ENCODE measurements around the gene DAPP1.

DNA sequence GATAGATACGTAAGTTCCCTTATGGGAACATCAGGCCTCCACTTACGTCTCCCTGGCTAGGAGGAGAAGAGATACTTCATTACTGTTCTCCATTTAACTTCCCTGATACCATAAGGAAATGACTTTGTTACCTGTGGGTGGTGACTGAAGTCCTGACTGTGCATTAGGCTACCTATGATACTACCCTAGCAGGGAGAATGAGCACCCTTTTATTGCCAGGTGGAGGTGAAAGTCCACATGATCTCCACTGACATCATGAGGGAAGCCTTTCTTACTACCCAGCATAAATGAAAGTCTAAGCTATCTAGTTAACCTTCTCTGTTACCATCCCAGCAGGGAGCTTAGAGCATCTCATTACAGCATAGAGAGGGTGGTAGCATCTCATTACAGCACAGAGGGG lies 102.0 kb downstream of the DAPP1 start:
- TF ChIP-seq YY1 (IDR thresholded peaks at IDR 0.05; ENCODE audit: low read depth) (no peak), EP300 (IDR thresholded peaks at IDR 0.05; ENCODE audit: borderline replicate concordance) (no peak), CREB1 (IDR thresholded peaks at IDR 0.05; ENCODE audit: low read depth) (no peak)
- TF ChIP-seq, protein P1, sequence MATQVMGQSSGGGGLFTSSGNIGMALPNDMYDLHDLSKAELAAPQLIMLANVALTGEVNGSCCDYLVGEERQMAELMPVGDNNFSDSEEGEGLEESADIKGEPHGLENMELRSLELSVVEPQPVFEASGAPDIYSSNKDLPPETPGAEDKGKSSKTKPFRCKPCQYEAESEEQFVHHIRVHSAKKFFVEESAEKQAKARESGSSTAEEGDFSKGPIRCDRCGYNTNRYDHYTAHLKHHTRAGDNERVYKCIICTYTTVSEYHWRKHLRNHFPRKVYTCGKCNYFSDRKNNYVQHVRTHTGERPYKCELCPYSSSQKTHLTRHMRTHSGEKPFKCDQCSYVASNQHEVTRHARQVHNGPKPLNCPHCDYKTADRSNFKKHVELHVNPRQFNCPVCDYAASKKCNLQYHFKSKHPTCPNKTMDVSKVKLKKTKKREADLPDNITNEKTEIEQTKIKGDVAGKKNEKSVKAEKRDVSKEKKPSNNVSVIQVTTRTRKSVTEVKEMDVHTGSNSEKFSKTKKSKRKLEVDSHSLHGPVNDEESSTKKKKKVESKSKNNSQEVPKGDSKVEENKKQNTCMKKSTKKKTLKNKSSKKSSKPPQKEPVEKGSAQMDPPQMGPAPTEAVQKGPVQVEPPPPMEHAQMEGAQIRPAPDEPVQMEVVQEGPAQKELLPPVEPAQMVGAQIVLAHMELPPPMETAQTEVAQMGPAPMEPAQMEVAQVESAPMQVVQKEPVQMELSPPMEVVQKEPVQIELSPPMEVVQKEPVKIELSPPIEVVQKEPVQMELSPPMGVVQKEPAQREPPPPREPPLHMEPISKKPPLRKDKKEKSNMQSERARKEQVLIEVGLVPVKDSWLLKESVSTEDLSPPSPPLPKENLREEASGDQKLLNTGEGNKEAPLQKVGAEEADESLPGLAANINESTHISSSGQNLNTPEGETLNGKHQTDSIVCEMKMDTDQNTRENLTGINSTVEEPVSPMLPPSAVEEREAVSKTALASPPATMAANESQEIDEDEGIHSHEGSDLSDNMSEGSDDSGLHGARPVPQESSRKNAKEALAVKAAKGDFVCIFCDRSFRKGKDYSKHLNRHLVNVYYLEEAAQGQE (IDR thresholded peaks at IDR 0.05; ENCODE audit: low read depth), result no peak
